Suppressor macrophage (primary cell): ENCODE results near the gene COMMD4.
"Not testable (repeated sequence)": the region's sequence is repeated elsewhere in the genome, so short reads cannot be mapped to it uniquely, and the experiment has no call there.

Experiments used
- DNase-seq, 4 experiments: peaks; one replicate each; pipeline ENCODE4 v3.0.0-alpha.2; 2020 to 2022

Gene COMMD4

DNA sequence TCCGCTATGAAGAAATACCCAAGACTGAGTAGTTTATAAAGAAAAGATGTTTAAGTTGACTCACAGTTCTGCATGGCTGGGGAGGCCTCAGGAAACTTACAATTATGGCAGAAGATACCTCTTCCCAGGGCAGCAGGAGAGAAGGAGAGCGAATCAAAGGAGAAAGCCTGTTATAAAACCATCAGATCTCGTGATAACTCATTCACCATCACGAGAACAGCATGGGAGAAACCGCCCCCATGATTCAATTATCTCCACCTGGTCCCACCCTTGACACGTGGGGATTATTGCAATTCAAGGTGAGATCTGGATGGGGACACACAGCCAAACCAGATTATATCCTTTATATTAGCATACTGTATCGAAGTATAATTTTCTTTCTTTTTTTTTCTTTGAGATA lies 3.8 kb upstream of the COMMD4 start:
- DNase-seq = not testable (repeated sequence)

- not testable (repeated sequence) for DNase-seq
Observed at GRCh38 chr15:75333654-75334419, 2.0 kb upstream of the COMMD4 start.

- no peak for DNase-seq
Observed at GRCh38 chr15:75335313-75335704, 554 bp upstream of the COMMD4 start.

DNA sequence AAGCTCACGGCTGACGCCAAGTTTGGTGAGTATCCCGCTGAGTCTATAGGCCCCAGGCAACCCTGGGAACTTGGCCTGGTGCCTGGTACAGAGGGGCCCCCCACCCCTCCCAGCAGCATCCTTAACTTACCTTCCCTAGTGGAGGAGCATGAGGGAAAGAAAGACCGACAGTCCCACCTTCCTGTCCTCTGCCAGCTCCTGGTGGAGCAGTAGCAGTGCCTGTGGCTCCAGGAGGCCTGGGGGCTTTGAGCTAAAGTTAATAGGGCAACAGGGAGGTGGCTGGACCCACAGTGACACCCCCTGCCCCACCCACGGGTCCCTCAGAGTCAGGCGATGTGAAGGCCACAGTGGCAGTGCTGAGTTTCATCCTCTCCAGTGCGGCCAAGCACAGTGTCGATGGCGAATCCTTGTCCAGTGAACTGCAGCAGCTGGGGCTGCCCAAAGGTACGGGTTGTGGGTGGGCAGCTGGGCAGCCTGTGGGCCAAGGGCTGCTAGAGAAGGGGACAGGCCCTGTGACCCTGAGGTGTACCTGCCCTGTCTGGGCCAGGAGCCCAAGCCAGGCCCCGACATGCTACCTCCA lies 2.9 kb downstream of the COMMD4 start:
- DNase-seq = no peak

DNA sequence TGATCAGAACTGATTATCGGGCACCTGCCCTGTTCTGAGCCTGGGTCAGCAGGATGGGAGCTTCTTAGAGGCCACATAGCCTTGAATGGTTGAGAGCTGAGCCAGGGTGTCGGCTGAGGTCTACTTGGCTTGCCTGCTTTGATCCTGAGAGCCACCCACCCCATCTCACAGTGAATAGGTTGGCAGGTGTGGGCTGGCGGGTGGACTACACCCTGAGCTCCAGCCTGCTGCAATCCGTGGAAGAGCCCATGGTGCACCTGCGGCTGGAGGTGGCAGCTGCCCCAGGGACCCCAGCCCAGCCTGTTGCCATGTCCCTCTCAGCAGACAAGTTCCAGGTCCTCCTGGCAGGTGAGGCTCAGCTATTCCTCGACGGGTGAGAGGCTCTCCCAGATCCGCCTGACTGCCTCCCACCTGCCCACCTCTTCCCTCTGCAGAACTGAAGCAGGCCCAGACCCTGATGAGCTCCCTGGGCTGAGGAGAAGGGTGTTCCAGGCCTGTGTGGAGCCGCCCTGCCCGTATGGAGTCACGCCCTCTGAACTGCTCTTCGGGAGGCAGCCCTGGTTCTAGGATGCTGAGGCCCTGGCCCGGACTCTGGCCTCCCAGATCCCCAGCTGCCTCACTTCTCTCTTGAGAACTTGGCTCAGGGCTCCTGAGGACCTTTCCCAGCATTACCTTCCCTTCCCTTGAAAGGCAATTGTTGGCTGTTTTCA lies 3.8 kb downstream of the COMMD4 start:
- DNase-seq = no peak

- no peak for DNase-seq
Observed at GRCh38 chr15:75342221-75342620, 6.4 kb downstream of the COMMD4 start.

GRCh38 chr15:75343953-75344352 lies 8.1 kb downstream of the COMMD4 start:
- DNase-seq = not testable (repeated sequence)

GRCh38 chr15:75346796-75347221 lies 10.9 kb downstream of the COMMD4 start, which contains the start of gene NEIL1:
Gene NEIL1, plus strand, starts transcription at chr15:75347039. Its CDS starts 1,867 bp downstream, at chr15:75348906.
- peak in 2 of 4 experiments; percentile 18 to 33 for DNase-seq

- peak in 3 of 4 experiments; percentile 42 to 68 (median 59) for DNase-seq
Observed at GRCh38 chr15:75347222-75348033, 11.6 kb downstream of the COMMD4 start.

- peak in 2 of 4 experiments; percentile 24 to 55 for DNase-seq
Observed at GRCh38 chr15:75348034-75348561, 12.2 kb downstream of the COMMD4 start.

- DNase-seq = peak in 2 of 4 experiments; percentile 19 to 22
Observed at GRCh38 chr15:75348562-75349350, 12.9 kb downstream of the COMMD4 start.

- not testable (repeated sequence) for DNase-seq
Observed at GRCh38 chr15:75349351-75349669, 13.4 kb downstream of the COMMD4 start.

DNA sequence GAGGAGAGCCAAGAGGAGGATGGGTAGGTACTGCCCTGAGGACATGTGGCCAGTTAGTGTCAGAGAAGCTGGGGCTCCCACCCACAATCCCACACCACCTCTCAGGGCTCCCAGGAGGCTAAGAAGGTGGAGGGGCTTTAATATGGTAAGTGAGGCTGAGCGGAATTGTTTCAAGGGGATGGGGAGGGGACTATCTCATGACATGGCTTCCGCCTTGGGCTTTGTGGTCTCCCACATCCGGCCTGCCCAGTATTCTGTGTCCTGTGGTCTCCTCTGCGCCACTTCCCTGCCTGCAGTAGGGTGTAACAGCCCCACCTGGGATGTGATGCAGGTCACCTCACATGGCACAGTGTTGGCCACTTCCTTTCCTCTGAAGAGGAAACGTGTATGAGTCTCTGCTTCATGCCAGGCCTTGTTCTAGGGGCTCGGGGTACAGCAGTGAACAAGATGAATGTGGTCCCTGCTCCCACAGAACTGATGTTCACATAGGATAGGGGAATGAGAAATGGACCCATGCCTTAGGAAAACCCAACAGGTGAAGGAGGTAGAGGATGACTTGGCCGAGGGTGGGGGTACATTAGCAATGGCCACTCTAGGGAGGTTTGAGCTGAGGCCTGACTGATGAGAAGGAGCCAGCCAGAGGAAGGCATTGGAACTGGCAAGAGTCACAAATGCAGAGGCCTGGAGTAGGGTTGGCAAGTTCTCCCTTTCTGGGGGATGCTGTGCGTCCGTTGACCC lies 14.2 kb downstream of the COMMD4 start:
- DNase-seq = peak; percentile 23 to 49 (median 46)

GRCh38 chr15:75350601-75351361 lies 14.9 kb downstream of the COMMD4 start:
- no peak for DNase-seq

GRCh38 chr15:75352186-75353080 lies 16.6 kb downstream of the COMMD4 start:
- no peak for DNase-seq

GRCh38 chr15:75353604-75354003 lies 17.7 kb downstream of the COMMD4 start:
- DNase-seq = no peak

GRCh38 chr15:75354454-75354853 lies 18.6 kb downstream of the COMMD4 start:
- no peak for DNase-seq

GRCh38 chr15:75355369-75355768 lies 19.5 kb downstream of the COMMD4 start:
- no peak for DNase-seq

DNA sequence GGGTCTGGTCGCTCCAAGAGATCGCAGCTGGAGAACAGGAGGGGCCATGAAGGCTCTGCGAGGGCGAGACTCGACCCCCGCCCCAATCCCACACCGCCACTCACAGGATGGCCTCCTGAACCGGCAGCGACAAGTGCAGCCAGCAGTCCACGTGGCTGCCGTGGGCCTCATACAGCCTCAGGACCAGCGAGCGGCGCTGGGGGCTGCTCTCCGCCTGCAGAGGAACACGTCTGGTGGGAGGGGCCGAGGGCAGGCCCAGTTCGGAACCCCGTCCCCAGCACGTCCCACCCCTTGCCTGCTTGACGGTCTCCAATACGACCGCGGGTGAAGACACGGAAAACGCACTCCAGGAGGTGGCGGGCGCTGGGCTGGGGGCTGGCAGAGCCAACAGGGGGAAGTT lies 20.1 kb downstream of the COMMD4 start:
- DNase-seq = no peak
